GM12878 (cell line): ENCODE data around the gene ZNF462.

ENCODE experiments used
- CTCF ChIP-seq, 3 experiments: IDR thresholded peaks in 2 of 3; conservative IDR thresholded peaks in 1 of 3; 2 replicates each; pipeline ENCODE4 v1.5.1; 2011; ENCODE audit warnings: low read depth in 3 of 3, low read length in 3 of 3, mild to moderate bottlenecking in 3 of 3, control low read depth in 2 of 3, moderate library complexity in 2 of 3, inconsistent platforms in 1 of 3, mixed read lengths in 1 of 3; ENCODE audit not compliant: control insufficient read depth in 2 of 3, insufficient read depth in 1 of 3; ENCODE audit errors: extremely low read depth in 1 of 3
- ELK1 ChIP-seq: IDR thresholded peaks from 2 replicates; pipeline ENCODE4 v1.6.1; 2012; ENCODE audit warnings: low read depth, low read length, improper control_type of control experiment
- FOS ChIP-seq: IDR thresholded peaks from 3 replicates; pipeline ENCODE4 v1.6.1; 2011; ENCODE audit warnings: borderline replicate concordance; ENCODE audit not compliant: insufficient read length; ENCODE audit errors: extremely low read depth
- HDAC2 ChIP-seq: fragments of 200-600 bp; sonication (generic); IDR thresholded peaks from 2 replicates; pipeline ENCODE4 v1.6.1; 2017
- JUNB ChIP-seq: IDR thresholded peaks from 2 replicates; pipeline ENCODE4 v1.6.1; 2016; ENCODE audit warnings: antibody characterized with exemption, mild to moderate bottlenecking
- KAT2A ChIP-seq: conservative IDR thresholded peaks from 2 replicates; pipeline ENCODE4 v1.6.1; 2011; ENCODE audit warnings: low read depth, low read length; ENCODE audit not compliant: control insufficient read depth
- MYC ChIP-seq: IDR thresholded peaks from 2 replicates; pipeline ENCODE4 v1.6.1; 2011; ENCODE audit warnings: mild to moderate bottlenecking, low read length, moderate library complexity, inconsistent platforms; ENCODE audit not compliant: insufficient read depth, insufficient replicate concordance, insufficient read length, severe bottlenecking
- NFXL1 ChIP-seq: fragments of 450-650 bp; IDR thresholded peaks from 2 replicates; pipeline ENCODE4 v1.6.1; 2017; ENCODE audit warnings: antibody characterized with exemption, mild to moderate bottlenecking, borderline replicate concordance
- PBX3 ChIP-seq: IDR thresholded peaks from 2 replicates; pipeline ENCODE4 v1.6.1; 2011; ENCODE audit warnings: mild to moderate bottlenecking, low read depth, low read length, moderate library complexity; ENCODE audit not compliant: insufficient replicate concordance
- SREBF2 ChIP-seq: IDR thresholded peaks from 2 replicates; pipeline ENCODE4 v1.6.1; 2012; ENCODE audit warnings: mild to moderate bottlenecking, low read length

GRCh38 chr9:106954974-106955850 is 92.2 kb downstream of the ZNF462 start:
- no peak for TF ChIP-seq FOS
- no peak for TF ChIP-seq MYC
- no peak for TF ChIP-seq CTCF (IDR thresholded peaks at IDR 0.05 in 2 of 3, conservative IDR thresholded peaks at IDR 0.05 in 1 of 3; ENCODE audit: control insufficient read depth in 2 of 3, extremely low read depth in 1 of 3, insufficient read depth in 1 of 3, low read depth in 3 of 3, low read length in 3 of 3)
- no peak for TF ChIP-seq HDAC2
- TF ChIP-seq JUNB: no peak
- no peak for TF ChIP-seq PBX3
- TF ChIP-seq NFXL1: no peak
- TF ChIP-seq ELK1: no peak
- no peak for TF ChIP-seq SREBF2
- no peak for TF ChIP-seq KAT2A
